ENCODE measurements around the gene RNLS.

- no peak for TF ChIP-seq CTCF (IDR thresholded peaks at IDR 0.05)
- no peak for TF ChIP-seq NR3C1 (CRISPR knock-in tag; conservative IDR thresholded peaks at IDR 0.05; ENCODE audit: low read depth)
- no peak for TF ChIP-seq STAT6 (CRISPR knock-in tag; conservative IDR thresholded peaks at IDR 0.05; ENCODE audit: low read depth)
- no peak for TF ChIP-seq ATF6 (CRISPR knock-in tag; IDR thresholded peaks at IDR 0.05)
- no peak for TF ChIP-seq NFE2L1 (CRISPR knock-in tag; IDR thresholded peaks at IDR 0.05)
- TF ChIP-seq E2F5 (CRISPR knock-in tag; IDR thresholded peaks at IDR 0.05): no peak
- no peak for TF ChIP-seq SMAD3 (CRISPR knock-in tag; IDR thresholded peaks at IDR 0.05; ENCODE audit: borderline replicate concordance)
- no peak for TF ChIP-seq USF1 (CRISPR knock-in tag; IDR thresholded peaks at IDR 0.05)
- TF ChIP-seq ESRRA (CRISPR knock-in tag; IDR thresholded peaks at IDR 0.05; ENCODE audit: borderline replicate concordance): no peak
- no peak for TF ChIP-seq E2F4 (CRISPR knock-in tag; IDR thresholded peaks at IDR 0.05; ENCODE audit: borderline replicate concordance, low read depth)
- TF ChIP-seq ZBTB43 (CRISPR knock-in tag; IDR thresholded peaks at IDR 0.05): no peak
Observed at GRCh38 chr10:88618496-88618895, 35.4 kb upstream of the RNLS start.

All from WTC11 (cell line).